NCI-H2081 treated with DMSO at 0.1 percent for 48 hours (cell line): ENCODE measurements around the gene BAZ2B.

Experiments
- DNase-seq: peaks from one replicate; lab custom pipeline; 2025; lab: John Stamatoyannopoulos, UW

The BAZ2B gene

GRCh38 chr2:159461076-159461475 lies 155.3 kb downstream of the BAZ2B start:
- DNase-seq: no peak

- no peak for DNase-seq
Observed at GRCh38 chr2:159460227-159460626, 156.1 kb downstream of the BAZ2B start.

- DNase-seq: no peak
Observed at GRCh38 chr2:159459279-159459678, 157.1 kb downstream of the BAZ2B start.

- DNase-seq: no peak
Observed at GRCh38 chr2:159457589-159457988, 158.8 kb downstream of the BAZ2B start.

- DNase-seq: no peak
Observed at GRCh38 chr2:159456500-159457426, 159.6 kb downstream of the BAZ2B start.

- no peak for DNase-seq
Observed at GRCh38 chr2:159455330-159455918, 160.9 kb downstream of the BAZ2B start.

- DNase-seq: no peak
Observed at GRCh38 chr2:159454185-159454584, 162.2 kb downstream of the BAZ2B start.

- no peak for DNase-seq
Observed at GRCh38 chr2:159450180-159450579, 166.2 kb downstream of the BAZ2B start.

GRCh38 chr2:159449504-159450124 lies 166.7 kb downstream of the BAZ2B start:
- no peak for DNase-seq

- no peak for DNase-seq
Observed at GRCh38 chr2:159446817-159447216, 169.5 kb downstream of the BAZ2B start.

- no peak for DNase-seq
Observed at GRCh38 chr2:159446201-159446600, 170.1 kb downstream of the BAZ2B start.

GRCh38 chr2:159445307-159445706 lies 171.0 kb downstream of the BAZ2B start:
- DNase-seq: no peak

GRCh38 chr2:159444754-159445153 lies 171.6 kb downstream of the BAZ2B start:
- DNase-seq: no peak

GRCh38 chr2:159442159-159442852 lies 174.0 kb downstream of the BAZ2B start:
- DNase-seq: no peak

- DNase-seq: no peak
Observed at GRCh38 chr2:159441182-159441581, 175.2 kb downstream of the BAZ2B start.

- no peak for DNase-seq
Observed at GRCh38 chr2:159439421-159439820, 176.9 kb downstream of the BAZ2B start.

- no peak for DNase-seq
Observed at GRCh38 chr2:159438720-159439353, 177.5 kb downstream of the BAZ2B start.

GRCh38 chr2:159438284-159438683 lies 178.1 kb downstream of the BAZ2B start:
- DNase-seq: no peak

GRCh38 chr2:159432610-159433009 lies 183.7 kb downstream of the BAZ2B start:
- DNase-seq: no peak

- no peak for DNase-seq
Observed at GRCh38 chr2:159427048-159427447, 189.3 kb downstream of the BAZ2B start.

GRCh38 chr2:159419403-159419802 lies 196.9 kb downstream of the BAZ2B start:
- no peak for DNase-seq

GRCh38 chr2:159411460-159411859 lies 204.9 kb downstream of the BAZ2B start:
- DNase-seq: no peak
